GM12878 (cell line): ENCODE measurements around the gene FASTK. TPM values are rescaled to one million over a fixed set of nuclear protein-coding genes. Genes with fewer than 3 reads are reported as not detected.

Experiments
- ATAC-seq: fragments of 200-7000 bp; cut with Tn5 transposase; 3 replicates; pipeline ENCODE4 v1.9.1; 2020; ENCODE audit warnings: mild to moderate bottlenecking, moderate library complexity
- BruUV-seq: library from RNA; stranded (reverse); fragments of 400-500 nt; replicated peaks from 2 replicates; lab custom pipeline; 2021; lab: Mats Ljungman, UMichigan
- CTCF ChIA-PET: fragments of 300-600 bp; sonication (Branson Sonifier 250); formaldehyde crosslinking; extraction: SDS; loops from one replicate; lab custom pipeline; 2021; ENCODE audit warnings: inconsistent platforms; lab: Yijun Ruan, JAX
- POLR2A ChIA-PET: fragments of 350-600 bp; formaldehyde crosslinking; extraction: SDS; loops from one replicate; lab custom pipeline; 2021; ENCODE audit warnings: inconsistent platforms; lab: Charles Lee
- RAD21 ChIA-PET: fragments of 300-600 bp; sonication (Branson Sonifier 250); formaldehyde crosslinking; loops from one replicate; lab custom pipeline; 2023; ENCODE audit warnings: antibody characterized with exemption; ENCODE audit not compliant: unreplicated experiment; lab: Charles Lee
- SMC1A ChIA-PET: fragments of 300-600 bp; sonication (Branson Sonifier 250); formaldehyde crosslinking; loops from one replicate; lab custom pipeline; 2023; ENCODE audit not compliant: unreplicated experiment, uncharacterized antibody; lab: Charles Lee
- DNase-seq: peaks from one replicate; pipeline ENCODE4 v3.0.0-alpha.2; 2011; ENCODE audit warnings: low read depth, low spot score
- FAIRE-seq: peaks from 3 replicates; lab custom pipeline; 2011; peaks lifted over from hg19 to GRCh38; lab: Jason Lieb, UNC
- H2AFZ ChIP-seq: 2 replicates; pipeline ENCODE4 v1.6.0; 2011; ENCODE audit warnings: low read depth, low read length, control low read depth; ENCODE audit not compliant: control insufficient read depth
- H3K27ac ChIP-seq: 2 replicates; pipeline ENCODE4 v1.5.1; 2011; ENCODE audit warnings: control low read depth; ENCODE audit not compliant: control insufficient read depth, insufficient read depth
- H3K27me3 ChIP-seq, 2 experiments: replicated peaks in 1 of 2; 2 replicates each; pipeline versions ENCODE4 v1.6.0 to v1.6.1; 2011; ENCODE audit warnings: low read length in 1 of 2; ENCODE audit not compliant: control insufficient read depth in 2 of 2, insufficient read depth in 2 of 2
- H3K36me3 ChIP-seq, 2 experiments: 2 replicates each; pipeline ENCODE4 v1.5.1; 2011; ENCODE audit warnings: low read length in 1 of 2; ENCODE audit not compliant: control insufficient read depth in 2 of 2, insufficient read depth in 2 of 2
- H3K4me1 ChIP-seq: 2 replicates; pipeline ENCODE4 v1.6.1; 2011; ENCODE audit warnings: mild to moderate bottlenecking, low read length, moderate library complexity, mixed read lengths; ENCODE audit not compliant: control insufficient read depth, insufficient read depth
- H3K4me2 ChIP-seq: 2 replicates; pipeline ENCODE4 v1.6.0; 2011; ENCODE audit warnings: control low read depth; ENCODE audit not compliant: control insufficient read depth, insufficient read depth
- H3K4me3 ChIP-seq: fragments of 200-600 bp; sonication (generic); 2 replicates; pipeline ENCODE4 v1.5.1; 2016
- H3K79me2 ChIP-seq: 2 replicates; pipeline ENCODE4 v1.6.0; 2011; ENCODE audit warnings: low read length; ENCODE audit not compliant: control insufficient read depth, insufficient read depth
- H3K9ac ChIP-seq: 2 replicates; pipeline ENCODE4 v1.8.0; 2011; ENCODE audit warnings: low read length, control low read depth, mixed read lengths; ENCODE audit not compliant: control insufficient read depth, insufficient read depth
- H3K9me3 ChIP-seq: replicated peaks from 3 replicates; pipeline ENCODE4 v1.5.1; 2011; ENCODE audit warnings: mild to moderate bottlenecking, low read length; ENCODE audit not compliant: control insufficient read depth, insufficient read depth
- H4K20me1 ChIP-seq: 2 replicates; pipeline ENCODE4 v1.6.0; 2011; ENCODE audit not compliant: control insufficient read depth, insufficient read depth
- BHLHE40 ChIP-seq, 2 experiments: fragments of 450-650 bp in 1 of 2; IDR thresholded peaks; 2 replicates each; pipeline ENCODE4 v1.6.1; 2011 to 2017; ENCODE audit warnings: low read depth in 2 of 2, borderline replicate concordance in 1 of 2, improper control_type of control experiment in 1 of 2, low read length in 1 of 2, mild to moderate bottlenecking in 1 of 2
- CHD1 ChIP-seq: IDR thresholded peaks from 2 replicates; pipeline ENCODE4 v1.6.1; 2012; ENCODE audit warnings: low read depth, low read length, improper control_type of control experiment
- CHD2 ChIP-seq: IDR thresholded peaks from 2 replicates; pipeline ENCODE4 v1.6.1; 2011; ENCODE audit warnings: low read depth, low read length, improper control_type of control experiment, borderline replicate concordance
- GATAD2B ChIP-seq: fragments of 450-650 bp; conservative IDR thresholded peaks from 2 replicates; pipeline ENCODE4 v1.6.1; 2017; ENCODE audit warnings: low read depth, mild to moderate bottlenecking, moderate library complexity
- IKZF1 ChIP-seq: fragments of 450-650 bp; conservative IDR thresholded peaks from 2 replicates; pipeline ENCODE4 v1.6.1; 2017; ENCODE audit warnings: antibody characterized with exemption, mild to moderate bottlenecking
- NRF1 ChIP-seq: conservative IDR thresholded peaks from 2 replicates; pipeline ENCODE4 v1.6.1; 2011; ENCODE audit warnings: mild to moderate bottlenecking, low read depth, low read length, improper control_type of control experiment
- PML ChIP-seq: IDR thresholded peaks from 2 replicates; pipeline ENCODE4 v1.6.1; 2012; ENCODE audit warnings: low read length, inconsistent platforms
- SPI1 ChIP-seq: IDR thresholded peaks from 2 replicates; pipeline ENCODE4 v1.6.1; 2011; ENCODE audit warnings: low read depth, mild to moderate bottlenecking, low read length, moderate library complexity, borderline replicate concordance; ENCODE audit not compliant: insufficient read depth
- STAT1 ChIP-seq: fragments of 450-650 bp; conservative IDR thresholded peaks from 2 replicates; pipeline ENCODE4 v1.6.1; 2014; ENCODE audit warnings: antibody characterized with exemption, mild to moderate bottlenecking
- WGBS: methylation state at CpG from one replicate; pipeline ENCODE4 v1.1.6; 2016; ENCODE audit warnings: low lambda C conversion rate; ENCODE audit not compliant: insufficient replicate concordance, insufficient coverage; ENCODE audit errors: missing lambda C conversion rate; 5-methylcytosine and 5-hydroxymethylcytosine counted together
- in situ Hi-C: fragments of 300-500 bp; cut with MboI; formaldehyde crosslinking; loops from 9 replicates; pipeline ENCODE4 v1.14.3; 2018; ENCODE audit warnings: mixed read lengths
- intact Hi-C: fragments of 100-400 bp; cut with micrococcal nuclease; formaldehyde crosslinking; loops from one replicate; pipeline ENCODE4 v1.14.2; 2022; ENCODE audit not compliant: unreplicated experiment
- polyA plus RNA-seq, 11 experiments: library from polyadenylated mRNA; depleted of rRNA in 4 of 11; unstranded in 6 of 11; stranded (reverse) in 5 of 11; fragments of >200 nt; fragmentation: Nextera tagmentation in 4 of 11; fragmentation: Illumina TruSeq in 1 of 11; extraction: Ambion mirVana in 4 of 11; extraction: Trizol in 1 of 11; gene quantifications; 1 replicate in 1 of 11; 2 replicates in 10 of 11; pipeline versions ENCODE4 v1.2.1 to v1.2.3, GENCODE V29; 2011 to 2016; ENCODE audit warnings: inconsistent platforms in 2 of 11, missing spikeins in 2 of 11, low read depth in 1 of 11
- total RNA-seq, 4 experiments: library from RNA; depleted of rRNA in 3 of 4; stranded (reverse); fragments of >200 nt in 3 of 4; fragmentation: Illumina TruSeq in 1 of 4; extraction: Trizol in 1 of 4; gene quantifications; 2 replicates each; pipeline versions ENCODE4 v1.2.1 to v1.2.3, GENCODE V29; 2013 to 2021
- TF ChIP-seq, protein P1 (sequence below): fragments of 450-650 bp; IDR thresholded peaks from 2 replicates; pipeline ENCODE4 v1.6.1; 2016; ENCODE audit warnings: mild to moderate bottlenecking
- TF ChIP-seq, protein P2 (sequence below): fragments of 450-650 bp; IDR thresholded peaks from 2 replicates; pipeline ENCODE4 v1.6.1; 2018; ENCODE audit warnings: mild to moderate bottlenecking, low read depth, moderate library complexity; ENCODE audit not compliant: partially characterized antibody
- TF ChIP-seq, protein P3 (sequence below), 3 experiments: IDR thresholded peaks in 2 of 3; conservative IDR thresholded peaks in 1 of 3; 2 replicates each; pipeline ENCODE4 v1.5.1; 2011; ENCODE audit warnings: low read depth in 3 of 3, low read length in 3 of 3, mild to moderate bottlenecking in 3 of 3, control low read depth in 2 of 3, moderate library complexity in 2 of 3, inconsistent platforms in 1 of 3, mixed read lengths in 1 of 3; ENCODE audit not compliant: control insufficient read depth in 2 of 3, insufficient read depth in 1 of 3; ENCODE audit errors: extremely low read depth in 1 of 3

The FASTK gene
- total and polyA plus RNA-seq, 10 of the 15 experiments (the other 5 are each of a cell fraction or from before 2014, with no cell fraction given), result 0.19 to 102 (median 54.5) TPM

DNA sequence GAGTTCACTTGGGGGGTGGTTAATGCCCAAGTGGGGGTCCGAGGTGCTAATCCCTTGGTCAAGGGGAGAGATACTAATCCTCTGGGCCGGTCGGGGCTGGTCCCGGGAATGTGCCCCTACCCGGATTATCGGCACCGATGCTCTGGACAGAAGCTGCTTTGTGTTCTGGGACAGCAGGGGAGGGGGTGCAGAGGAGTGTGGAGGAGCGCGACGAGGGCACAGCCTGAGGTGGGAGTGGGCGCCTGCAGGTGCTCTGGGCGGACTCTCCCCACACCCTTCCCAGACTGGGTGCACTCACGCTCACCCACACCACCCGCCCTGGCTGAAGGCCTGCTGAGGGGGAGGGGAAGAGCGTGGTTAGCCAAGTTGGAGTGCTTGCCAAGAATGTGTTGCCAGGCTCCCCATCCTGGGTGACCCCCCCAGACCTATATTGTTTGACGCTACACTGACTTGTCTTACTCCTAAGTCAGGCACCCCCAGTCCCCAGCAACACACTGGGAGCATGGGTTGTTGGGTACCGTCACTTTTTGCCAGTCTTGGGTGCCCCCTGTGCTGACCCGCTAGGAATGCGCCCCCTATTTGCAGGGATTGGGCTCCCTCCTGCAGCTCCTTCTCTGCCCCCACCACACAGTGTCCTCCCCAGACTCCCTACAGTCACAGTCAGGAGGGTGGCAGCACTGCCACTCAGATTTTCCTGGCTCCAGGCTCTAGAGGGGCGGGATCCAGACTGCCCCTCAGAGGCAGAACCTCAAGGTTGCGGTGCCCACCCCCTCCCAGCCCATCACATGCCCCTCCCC is 20.0 kb downstream of the FASTK start:
- Histone ChIP-seq H2AFZ (no peak overlapping the region), H3K4me2 (peak overlapping the region; percentile 96), H3K27me3 (no peaks in the 10 kb centered on the region), H3K4me3 (peak overlapping the region; percentile 99), H3K4me1 (peaks cover 24% of the 10 kb centered on the region), H3K79me2 (peaks cover 21% of the 10 kb centered on the region), H4K20me1 (no peaks in the 10 kb centered on the region), H3K9me3 (no peaks in the 10 kb centered on the region), H3K27ac (peak overlapping the region; percentile 52), H3K9ac (peak overlapping the region; percentile 86), H3K36me3 (peaks cover 0 to 3% of the 10 kb centered on the region in 2 experiments; a peak in 3 of 4 replicates)
- ChIA-PET CTCF (interaction anchor here (0.6 to 1.8 kb wide), 9 partner anchors 17 to 274 kb away, joined by 3 to 8 read pairs (median 4); no protein-coding TSS in a partner anchor), RAD21 (interaction anchor here (0.6 to 1.4 kb wide), 3 partner anchors 29 to 50 kb away, joined by 3 to 4 read pairs (median 3); no protein-coding TSS in a partner anchor), SMC1A (interaction anchor here (0.7 kb wide), 1 partner anchor 24 kb away, joined by 3 read pairs; no protein-coding TSS in a partner anchor), POLR2A (interaction anchor here (0.7 kb wide), 1 partner anchor 25 kb away, joined by 3 read pairs; no protein-coding TSS in a partner anchor)
- WGBS, result 18% methylated on average over 20 of the region's 21 CpGs
- ATAC-seq (peak; percentile 3; the same call in 2 of the 3 replicates), DNase-seq (no peak), FAIRE-seq (no peak)
- TSS peak; percentile 57 for BruUV-seq
- intact Hi-C loops (no loop called here), in situ Hi-C loops (no loop called here)
- TF ChIP-seq CHD1 (no peak), STAT1 (no peak), NRF1 (no peak), PML (no peak), SPI1 (no peak), BHLHE40 (IDR thresholded peaks at IDR 0.05; ENCODE audit: borderline replicate concordance in 1 of 2, low read depth in 2 of 2, low read length in 1 of 2) (peak in 1 of 2 experiments; percentile 18; a peak in 1 of 4 replicates), CHD2 (peak; percentile 53; the same call in 1 of the 2 replicates), IKZF1 (peak; percentile 19; the same call in 1 of the 2 replicates), GATAD2B (0 out of 2 replicates have a peak, but pooled peaks have one; percentile 22)
- TF ChIP-seq, protein P1, sequence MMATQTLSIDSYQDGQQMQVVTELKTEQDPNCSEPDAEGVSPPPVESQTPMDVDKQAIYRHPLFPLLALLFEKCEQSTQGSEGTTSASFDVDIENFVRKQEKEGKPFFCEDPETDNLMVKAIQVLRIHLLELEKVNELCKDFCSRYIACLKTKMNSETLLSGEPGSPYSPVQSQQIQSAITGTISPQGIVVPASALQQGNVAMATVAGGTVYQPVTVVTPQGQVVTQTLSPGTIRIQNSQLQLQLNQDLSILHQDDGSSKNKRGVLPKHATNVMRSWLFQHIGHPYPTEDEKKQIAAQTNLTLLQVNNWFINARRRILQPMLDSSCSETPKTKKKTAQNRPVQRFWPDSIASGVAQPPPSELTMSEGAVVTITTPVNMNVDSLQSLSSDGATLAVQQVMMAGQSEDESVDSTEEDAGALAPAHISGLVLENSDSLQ, result no peak
- TF ChIP-seq, protein P2, sequence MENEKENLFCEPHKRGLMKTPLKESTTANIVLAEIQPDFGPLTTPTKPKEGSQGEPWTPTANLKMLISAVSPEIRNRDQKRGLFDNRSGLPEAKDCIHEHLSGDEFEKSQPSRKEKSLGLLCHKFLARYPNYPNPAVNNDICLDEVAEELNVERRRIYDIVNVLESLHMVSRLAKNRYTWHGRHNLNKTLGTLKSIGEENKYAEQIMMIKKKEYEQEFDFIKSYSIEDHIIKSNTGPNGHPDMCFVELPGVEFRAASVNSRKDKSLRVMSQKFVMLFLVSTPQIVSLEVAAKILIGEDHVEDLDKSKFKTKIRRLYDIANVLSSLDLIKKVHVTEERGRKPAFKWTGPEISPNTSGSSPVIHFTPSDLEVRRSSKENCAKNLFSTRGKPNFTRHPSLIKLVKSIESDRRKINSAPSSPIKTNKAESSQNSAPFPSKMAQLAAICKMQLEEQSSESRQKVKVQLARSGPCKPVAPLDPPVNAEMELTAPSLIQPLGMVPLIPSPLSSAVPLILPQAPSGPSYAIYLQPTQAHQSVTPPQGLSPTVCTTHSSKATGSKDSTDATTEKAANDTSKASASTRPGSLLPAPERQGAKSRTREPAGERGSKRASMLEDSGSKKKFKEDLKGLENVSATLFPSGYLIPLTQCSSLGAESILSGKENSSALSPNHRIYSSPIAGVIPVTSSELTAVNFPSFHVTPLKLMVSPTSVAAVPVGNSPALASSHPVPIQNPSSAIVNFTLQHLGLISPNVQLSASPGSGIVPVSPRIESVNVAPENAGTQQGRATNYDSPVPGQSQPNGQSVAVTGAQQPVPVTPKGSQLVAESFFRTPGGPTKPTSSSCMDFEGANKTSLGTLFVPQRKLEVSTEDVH, result no peak
- TF ChIP-seq, protein P3, sequence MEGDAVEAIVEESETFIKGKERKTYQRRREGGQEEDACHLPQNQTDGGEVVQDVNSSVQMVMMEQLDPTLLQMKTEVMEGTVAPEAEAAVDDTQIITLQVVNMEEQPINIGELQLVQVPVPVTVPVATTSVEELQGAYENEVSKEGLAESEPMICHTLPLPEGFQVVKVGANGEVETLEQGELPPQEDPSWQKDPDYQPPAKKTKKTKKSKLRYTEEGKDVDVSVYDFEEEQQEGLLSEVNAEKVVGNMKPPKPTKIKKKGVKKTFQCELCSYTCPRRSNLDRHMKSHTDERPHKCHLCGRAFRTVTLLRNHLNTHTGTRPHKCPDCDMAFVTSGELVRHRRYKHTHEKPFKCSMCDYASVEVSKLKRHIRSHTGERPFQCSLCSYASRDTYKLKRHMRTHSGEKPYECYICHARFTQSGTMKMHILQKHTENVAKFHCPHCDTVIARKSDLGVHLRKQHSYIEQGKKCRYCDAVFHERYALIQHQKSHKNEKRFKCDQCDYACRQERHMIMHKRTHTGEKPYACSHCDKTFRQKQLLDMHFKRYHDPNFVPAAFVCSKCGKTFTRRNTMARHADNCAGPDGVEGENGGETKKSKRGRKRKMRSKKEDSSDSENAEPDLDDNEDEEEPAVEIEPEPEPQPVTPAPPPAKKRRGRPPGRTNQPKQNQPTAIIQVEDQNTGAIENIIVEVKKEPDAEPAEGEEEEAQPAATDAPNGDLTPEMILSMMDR (IDR thresholded peaks at IDR 0.05 in 2 of 3, conservative IDR thresholded peaks at IDR 0.05 in 1 of 3; ENCODE audit: control insufficient read depth in 2 of 3, extremely low read depth in 1 of 3, insufficient read depth in 1 of 3, low read depth in 3 of 3, low read length in 3 of 3), result peak in 1 of 3 experiments; percentile 6; a peak in 1 of 6 replicates
